NCI-H2029 treated with DMSO at 0.1 percent for 48 hours (cell line): Measurements from ENCODE around the gene ELP4.

Experiments used
- DNase-seq: peaks from one replicate; lab custom pipeline; 2025; lab: John Stamatoyannopoulos, UW

ELP4 gene

GRCh38 chr11:31812383-31813381 lies 303.1 kb downstream of the ELP4 start:
- DNase-seq, result no peak

- no peak for DNase-seq
Measured at GRCh38 chr11:31813391-31814175, 304.0 kb downstream of the ELP4 start.

- DNase-seq, result no peak
Measured at GRCh38 chr11:31814176-31814868, 304.8 kb downstream of the ELP4 start.

- no peak for DNase-seq
Measured at GRCh38 chr11:31815711-31816467, 306.3 kb downstream of the ELP4 start.

- no peak for DNase-seq
Measured at GRCh38 chr11:31816468-31817053, 307.0 kb downstream of the ELP4 start.

- no peak for DNase-seq
Measured at GRCh38 chr11:31817054-31817620, 307.6 kb downstream of the ELP4 start.

GRCh38 chr11:31817621-31818424 lies 308.3 kb downstream of the ELP4 start:
- DNase-seq, result no peak

- DNase-seq, result no peak
Measured at GRCh38 chr11:31818425-31818755, 308.8 kb downstream of the ELP4 start.

- DNase-seq, result no peak
Measured at GRCh38 chr11:31818874-31819331, 309.3 kb downstream of the ELP4 start.

GRCh38 chr11:31819621-31820437 lies 310.3 kb downstream of the ELP4 start:
- no peak for DNase-seq

- no peak for DNase-seq
Measured at GRCh38 chr11:31820438-31820818, 310.9 kb downstream of the ELP4 start.

- no peak for DNase-seq
Measured at GRCh38 chr11:31821235-31821764, 311.7 kb downstream of the ELP4 start.

GRCh38 chr11:31821766-31822165 lies 312.2 kb downstream of the ELP4 start:
- no peak for DNase-seq

GRCh38 chr11:31822175-31822926 lies 312.8 kb downstream of the ELP4 start:
- DNase-seq, result no peak

- no peak for DNase-seq
Measured at GRCh38 chr11:31822927-31823643, 313.5 kb downstream of the ELP4 start.

GRCh38 chr11:31823644-31824331 lies 314.2 kb downstream of the ELP4 start:
- no peak for DNase-seq
